ENCODE measurements around the gene MRPS7.

- TF ChIP-seq CTCF (IDR thresholded peaks at IDR 0.05) (peak; percentile 92), EZH2 (IDR thresholded peaks at IDR 0.05) (no peak), EZH2phosphoT487 (IDR thresholded peaks at IDR 0.05) (no peak)
Observed at GRCh38 chr17:75238684-75239191, 22.9 kb upstream of the MRPS7 start.

All from neural progenitor cell (in vitro differentiated cells).